Activated CD4-positive, alpha-beta memory T cell treated with anti-CD3 and anti-CD28 coated beads for 36 hours (primary cell): ENCODE results near the gene TRMT10B. TPM values are rescaled to one million over a fixed set of nuclear protein-coding genes. Genes with fewer than 3 reads are reported as not detected.
A peak's percentile ranks its signal among the peaks of the same experiment; 100 is the strongest.
"Not testable (repeated sequence)": the region's sequence is repeated elsewhere in the genome, so short reads cannot be mapped to it uniquely, and the experiment has no call there.

ENCODE experiments used
- CTCF ChIA-PET: fragments of 350-600 bp; sonication (Branson Sonifier 250); formaldehyde crosslinking; loops from one replicate; lab custom pipeline; 2021; ENCODE audit warnings: antibody characterized with exemption, inconsistent platforms; lab: Charles Lee
- POLR2A ChIA-PET: fragments of 350-600 bp; sonication (Branson Sonifier 250); formaldehyde crosslinking; loops from one replicate; lab custom pipeline; 2021; ENCODE audit warnings: antibody characterized with exemption; lab: Charles Lee
- DNase-seq: peaks from one replicate; pipeline ENCODE4 v3.0.0-alpha.2; 2020
- H3K27ac Mint-ChIP-seq: one replicate; pipeline ENCODE4 v1.8.0; 2021; ENCODE audit warnings: mixed read lengths
- H3K27me3 Mint-ChIP-seq: one replicate; pipeline ENCODE4 v1.8.0; 2021; ENCODE audit warnings: mixed read lengths
- H3K36me3 Mint-ChIP-seq: one replicate; pipeline ENCODE4 v1.8.0; 2021; ENCODE audit warnings: mixed read lengths
- H3K4me1 Mint-ChIP-seq: one replicate; pipeline ENCODE4 v1.8.0; 2021; ENCODE audit warnings: low read depth, mixed read lengths
- H3K4me3 Mint-ChIP-seq: one replicate; pipeline ENCODE4 v1.8.0; 2021; ENCODE audit warnings: mild to moderate bottlenecking, mixed read lengths
- H3K9me3 Mint-ChIP-seq: one replicate; pipeline ENCODE4 v1.8.0; 2021; ENCODE audit warnings: mixed read lengths
- intact Hi-C: fragments of 100-400 bp; cut with micrococcal nuclease; formaldehyde crosslinking; loops from one replicate; pipeline ENCODE4 v1.15.1; 2023
- total RNA-seq, 2 experiments: library from RNA; stranded (reverse); gene quantifications; one replicate each; pipeline ENCODE4 v1.2.3, GENCODE V29; 2021

Gene TRMT10B
- total RNA-seq, 2 experiments from 2014 or later, result 8.7 to 11.5 TPM

DNA sequence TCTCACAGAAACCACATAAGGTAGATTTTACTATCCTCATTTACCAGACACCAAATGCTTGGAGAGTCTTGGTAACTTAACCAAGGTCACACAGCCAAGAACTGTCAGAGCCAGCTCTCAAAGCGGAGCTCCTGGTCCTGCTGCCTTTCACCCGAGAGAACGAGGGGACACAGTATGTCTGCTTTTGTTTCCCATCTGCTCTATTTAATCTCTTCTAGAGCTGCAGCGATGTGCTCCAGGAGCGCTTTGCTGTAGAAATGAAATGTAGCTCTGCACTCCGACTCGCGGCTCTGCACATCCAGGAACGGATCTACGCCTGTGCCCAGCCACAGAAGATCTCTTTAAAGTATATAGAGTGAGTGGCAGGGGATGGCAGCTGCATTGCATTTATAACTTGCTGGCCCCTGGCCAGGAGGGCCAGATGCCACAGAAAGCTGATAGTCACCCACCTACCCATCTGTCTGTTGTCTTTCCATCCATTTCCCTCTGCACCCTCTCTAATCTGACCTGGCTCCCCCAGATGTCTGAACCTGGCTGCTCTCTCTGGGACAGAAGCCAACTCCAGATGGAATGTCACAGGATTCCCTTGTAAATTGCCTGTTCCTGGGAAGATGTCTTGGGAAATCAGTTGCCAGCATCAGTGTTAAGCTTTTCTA, 21.4 kb upstream of the TRMT10B start:
- intact Hi-C loops, result no loop called here
- Mint-ChIP-seq H3K27ac (no peak overlapping the region), H3K4me1 (no peaks in the 10 kb centered on the region), H3K4me3 (no peak overlapping the region), H3K36me3 (no peaks in the 10 kb centered on the region), H3K27me3 (no peaks in the 10 kb centered on the region), H3K9me3 (no peaks in the 10 kb centered on the region)
- CTCF ChIA-PET, result interaction anchor here (1.1 to 2.4 kb wide), 2 partner anchors 13 to 81 kb away, joined by 3 to 9 read pairs; partner anchors contain the start of gene FRMPD1
- POLR2A ChIA-PET, result interaction anchor here (1.1 kb wide), 1 partner anchor 17 kb away, joined by 4 read pairs; no protein-coding TSS in a partner anchor
- DNase-seq, result no peak

GRCh38 chr9:37732952-37733351, 20.7 kb upstream of the TRMT10B start:
- intact Hi-C loops, result no loop called here
- ChIA-PET POLR2A (interaction anchor here (1.1 kb wide), 1 partner anchor 17 kb away, joined by 4 read pairs; no protein-coding TSS in a partner anchor), CTCF (interaction anchor here (1.1 to 2.4 kb wide), 2 partner anchors 13 to 82 kb away, joined by 3 to 9 read pairs; partner anchors contain the start of gene FRMPD1)
- Mint-ChIP-seq H3K9me3 (no peaks in the 10 kb centered on the region), H3K27ac (no peak overlapping the region), H3K4me1 (no peaks in the 10 kb centered on the region), H3K4me3 (no peak overlapping the region), H3K27me3 (no peaks in the 10 kb centered on the region), H3K36me3 (no peaks in the 10 kb centered on the region)
- DNase-seq, result no peak

- no peaks in the 10 kb centered on the region for H3K36me3 Mint-ChIP-seq
- H3K27me3 Mint-ChIP-seq, result no peaks in the 10 kb centered on the region
- intact Hi-C loops, result no loop called here
- H3K4me3 Mint-ChIP-seq, result no peak overlapping the region
- no peaks in the 10 kb centered on the region for H3K9me3 Mint-ChIP-seq
- CTCF ChIA-PET, result no interaction called here
- DNase-seq, result no peak
- POLR2A ChIA-PET, result no interaction called here
- no peak overlapping the region for H3K27ac Mint-ChIP-seq
- H3K4me1 Mint-ChIP-seq, result no peaks in the 10 kb centered on the region
Measured at GRCh38 chr9:37739222-37739621, 14.4 kb upstream of the TRMT10B start.

DNA sequence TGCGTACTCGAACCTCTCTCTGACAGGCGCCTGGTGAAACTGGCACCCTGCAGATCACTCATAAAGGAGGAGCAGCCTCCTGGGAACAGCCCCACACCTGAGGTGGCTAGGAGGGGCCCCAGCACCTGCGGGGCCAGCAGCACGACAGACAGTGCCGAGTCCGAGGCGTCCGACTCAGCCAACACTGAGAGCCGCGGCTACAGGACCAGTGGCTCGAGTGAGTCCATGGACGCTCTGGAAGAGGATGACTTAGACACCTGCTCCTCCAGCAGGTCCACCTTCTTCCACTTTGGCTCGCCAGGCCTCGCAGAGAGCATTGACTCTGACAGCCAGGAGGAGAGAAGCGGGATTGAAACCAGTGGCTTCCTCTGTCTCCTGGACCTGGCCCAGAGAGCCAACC, 13.5 kb upstream of the TRMT10B start:
- Mint-ChIP-seq H3K27ac (no peak overlapping the region), H3K4me3 (no peak overlapping the region), H3K4me1 (no peaks in the 10 kb centered on the region), H3K27me3 (no peaks in the 10 kb centered on the region), H3K9me3 (no peaks in the 10 kb centered on the region), H3K36me3 (no peaks in the 10 kb centered on the region)
- no peak for DNase-seq
- ChIA-PET POLR2A (no interaction called here), CTCF (no interaction called here)
- intact Hi-C loops, result no loop called here

- H3K4me3 Mint-ChIP-seq, result no peak overlapping the region
- no peaks in the 10 kb centered on the region for H3K27me3 Mint-ChIP-seq
- intact Hi-C loops, result no loop called here
- H3K4me1 Mint-ChIP-seq, result no peaks in the 10 kb centered on the region
- H3K9me3 Mint-ChIP-seq, result no peaks in the 10 kb centered on the region
- no peak overlapping the region for H3K27ac Mint-ChIP-seq
- no peaks in the 10 kb centered on the region for H3K36me3 Mint-ChIP-seq
- POLR2A ChIA-PET, result no interaction called here
- no peak for DNase-seq
- CTCF ChIA-PET, result no interaction called here
Measured at GRCh38 chr9:37740631-37741328, 12.8 kb upstream of the TRMT10B start.

DNA sequence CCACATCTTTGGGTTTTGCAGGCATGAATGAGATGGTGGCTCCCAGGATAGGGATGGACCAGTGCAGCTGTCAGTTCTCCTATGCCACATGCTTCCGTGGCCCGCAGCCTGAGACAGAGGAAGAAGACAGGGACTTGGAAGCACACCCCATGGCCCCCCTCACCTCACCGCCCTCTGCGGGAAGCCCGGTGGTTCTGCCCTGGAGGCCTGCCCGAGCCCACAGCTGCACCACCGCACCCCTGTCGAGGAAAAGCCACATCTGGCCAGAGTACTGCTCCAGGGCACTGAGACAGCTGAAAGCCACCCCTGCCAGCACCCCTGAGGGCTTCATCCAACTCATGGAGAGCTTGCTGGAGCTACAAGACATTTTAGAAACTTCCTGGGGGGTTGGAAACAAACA, 7.6 kb upstream of the TRMT10B start:
- DNase-seq, result no peak
- Mint-ChIP-seq H3K4me1 (no peaks in the 10 kb centered on the region), H3K4me3 (no peak overlapping the region), H3K27ac (no peak overlapping the region), H3K36me3 (no peaks in the 10 kb centered on the region), H3K9me3 (no peaks in the 10 kb centered on the region), H3K27me3 (no peaks in the 10 kb centered on the region)
- CTCF ChIA-PET, result interaction anchor here (1.8 kb wide), 1 partner anchor 13 kb away, joined by 9 read pairs; no protein-coding TSS in a partner anchor
- intact Hi-C loops, result no loop called here
- POLR2A ChIA-PET, result no interaction called here

DNA sequence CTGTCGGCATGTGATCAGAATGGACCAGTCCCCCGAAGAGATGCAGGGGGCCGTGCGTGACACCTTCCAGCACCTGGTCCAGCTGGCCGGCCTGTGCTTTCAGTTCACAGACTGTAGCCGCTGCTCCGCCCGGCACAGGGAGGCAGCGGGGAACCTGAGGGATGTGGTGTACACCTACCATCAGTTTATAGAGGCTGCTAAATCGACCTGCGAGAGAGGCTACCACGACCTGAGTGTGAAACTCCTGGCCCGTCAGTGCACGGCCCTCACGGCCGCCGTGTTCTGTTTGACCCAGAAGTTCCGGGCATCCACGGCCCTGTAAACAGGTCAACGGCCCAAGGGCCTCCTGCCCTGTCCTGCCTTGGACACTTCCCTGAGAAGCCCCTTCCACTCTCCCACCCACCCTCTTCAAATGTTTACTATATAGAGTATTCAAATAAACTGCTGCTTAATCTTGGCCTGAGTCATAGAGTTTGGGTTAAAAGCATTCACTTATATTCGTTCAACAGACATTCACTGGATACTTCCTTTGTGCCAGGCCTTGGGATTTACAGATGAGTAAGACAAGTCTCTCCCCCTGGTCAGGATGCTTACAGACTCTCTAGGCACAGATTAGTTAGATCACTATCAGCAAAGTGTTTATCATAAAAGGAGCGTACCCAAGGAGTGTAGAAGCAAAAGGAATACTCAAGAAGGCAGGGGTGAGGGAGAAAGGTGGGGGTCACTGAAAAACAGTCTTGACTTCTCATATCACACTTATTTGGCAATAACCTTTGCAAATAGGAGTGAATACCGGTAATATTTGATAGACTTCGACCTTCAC, 6.9 kb upstream of the TRMT10B start:
- H3K4me1 Mint-ChIP-seq, result no peaks in the 10 kb centered on the region
- no peak for DNase-seq
- no peak overlapping the region for H3K27ac Mint-ChIP-seq
- no peaks in the 10 kb centered on the region for H3K36me3 Mint-ChIP-seq
- no peaks in the 10 kb centered on the region for H3K9me3 Mint-ChIP-seq
- H3K4me3 Mint-ChIP-seq, result no peak overlapping the region
- ChIA-PET CTCF (interaction anchor here (0.8 to 1.8 kb wide), 5 partner anchors 14 to 639 kb away, joined by 3 to 9 read pairs (median 3); no protein-coding TSS in a partner anchor), POLR2A (no interaction called here)
- intact Hi-C loops, result no loop called here
- no peaks in the 10 kb centered on the region for H3K27me3 Mint-ChIP-seq

DNA sequence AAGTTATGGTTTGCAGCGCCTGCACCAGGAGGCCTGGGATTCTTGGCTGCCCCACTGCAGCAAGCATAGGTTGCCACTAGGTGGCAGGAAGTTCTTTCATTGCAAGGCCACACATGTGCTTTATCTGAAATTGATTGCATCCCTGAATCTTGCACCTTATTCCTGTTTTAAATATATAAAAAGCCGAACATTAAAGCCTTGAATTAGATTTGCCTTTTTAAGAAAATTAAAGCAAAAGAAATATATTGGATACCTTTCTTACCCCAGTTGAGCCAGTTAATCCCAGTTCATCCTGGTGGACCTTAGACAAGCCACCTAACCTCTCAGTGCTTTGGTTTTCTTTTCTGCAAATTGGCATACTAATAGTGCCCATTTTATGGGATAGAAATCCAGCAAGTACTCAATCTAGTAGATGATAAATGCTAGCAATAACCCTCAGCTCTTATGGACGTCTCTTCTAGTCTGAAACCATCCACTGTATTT, 6.3 kb upstream of the TRMT10B start:
- Mint-ChIP-seq H3K36me3 (no peaks in the 10 kb centered on the region), H3K9me3 (no peaks in the 10 kb centered on the region), H3K4me3 (no peak overlapping the region), H3K27ac (no peak overlapping the region), H3K4me1 (no peaks in the 10 kb centered on the region), H3K27me3 (no peaks in the 10 kb centered on the region)
- peak; percentile 73 for DNase-seq
- ChIA-PET CTCF (interaction anchor here (0.8 to 1.6 kb wide), 4 partner anchors 42 to 638 kb away, joined by 3 read pairs; no protein-coding TSS in a partner anchor), POLR2A (no interaction called here)
- intact Hi-C loops, result no loop called here

DNA sequence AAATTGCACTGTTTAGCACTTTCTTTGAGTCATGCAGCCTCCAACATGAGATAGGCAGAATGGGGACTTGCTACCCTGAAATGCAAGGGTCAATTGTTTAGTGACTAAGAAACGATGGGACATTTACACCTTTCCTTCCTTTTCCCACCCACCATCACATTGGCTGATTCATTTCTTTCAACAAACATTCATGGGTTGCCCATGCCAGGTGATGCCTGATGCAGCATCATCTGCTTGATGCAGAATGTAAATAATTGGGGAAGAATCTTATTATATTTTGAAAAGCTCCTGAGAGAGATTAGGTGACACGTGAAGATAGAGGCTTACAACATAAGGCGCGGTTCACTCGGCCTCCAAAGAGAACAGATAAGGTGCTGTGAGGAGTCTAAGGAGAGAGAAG, 4.5 kb upstream of the TRMT10B start:
- no peak overlapping the region for H3K27ac Mint-ChIP-seq
- no peaks in the 10 kb centered on the region for H3K27me3 Mint-ChIP-seq
- no peaks in the 10 kb centered on the region for H3K9me3 Mint-ChIP-seq
- no peak overlapping the region for H3K4me3 Mint-ChIP-seq
- DNase-seq, result no peak
- CTCF ChIA-PET, result interaction anchor here (0.6 to 1.2 kb wide), 3 partner anchors 20 to 300 kb away, joined by 3 to 4 read pairs (median 4); no protein-coding TSS in a partner anchor
- intact Hi-C loops, result no loop called here
- H3K4me1 Mint-ChIP-seq, result peaks cover 10% of the 10 kb centered on the region
- no peaks in the 10 kb centered on the region for H3K36me3 Mint-ChIP-seq
- POLR2A ChIA-PET, result interaction anchor here (1.1 kb wide), 1 partner anchor 157 kb away, joined by 3 read pairs; the partner anchor contains the start of gene TOMM5

DNA sequence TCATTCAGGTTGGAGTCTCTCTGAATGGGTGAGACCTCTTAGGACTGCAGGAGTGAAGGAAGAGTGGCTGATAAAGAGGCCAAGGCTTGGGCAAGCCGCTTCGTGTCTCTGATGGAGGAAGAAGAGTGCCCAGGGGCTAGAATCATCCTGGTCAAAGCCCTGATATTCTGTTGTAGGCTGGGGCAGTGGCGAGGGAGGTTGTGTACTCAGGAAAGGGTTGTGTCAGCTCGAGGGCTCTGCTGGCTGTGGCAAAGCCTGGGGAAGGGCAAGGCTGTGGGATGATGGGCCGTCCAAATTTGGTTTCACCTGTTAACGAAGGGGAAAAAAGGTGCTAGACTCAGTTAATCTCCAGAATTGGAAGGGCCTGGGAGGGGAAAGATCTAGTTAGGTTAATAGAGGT, 2.4 kb upstream of the TRMT10B start:
- ChIA-PET POLR2A (no interaction called here), CTCF (no interaction called here)
- no peaks in the 10 kb centered on the region for H3K9me3 Mint-ChIP-seq
- DNase-seq, result no peak
- H3K4me1 Mint-ChIP-seq, result peaks cover 23% of the 10 kb centered on the region
- H3K36me3 Mint-ChIP-seq, result no peaks in the 10 kb centered on the region
- intact Hi-C loops, result loop anchor here (10.0 kb wide), 4 partner anchors 156 to 1176 kb away; partner anchors contain the start of genes MELK, POLR1E, SHB and TOMM5
- H3K27ac Mint-ChIP-seq, result no peak overlapping the region
- no peaks in the 10 kb centered on the region for H3K27me3 Mint-ChIP-seq
- no peak overlapping the region for H3K4me3 Mint-ChIP-seq

- H3K36me3 Mint-ChIP-seq, H3K27me3 Mint-ChIP-seq, CTCF ChIA-PET, H3K27ac Mint-ChIP-seq, H3K9me3 Mint-ChIP-seq, H3K4me3 Mint-ChIP-seq, DNase-seq: not testable (repeated sequence)
- POLR2A ChIA-PET, result interaction anchor here (1.1 kb wide), 1 partner anchor 152 kb away, joined by 3 read pairs; no protein-coding TSS in a partner anchor
- intact Hi-C loops, result loop anchor here (10.0 kb wide), 4 partner anchors 157 to 1177 kb away; partner anchors contain the start of genes MELK, POLR1E, SHB and TOMM5
- peaks cover 23% of the 10 kb centered on the region for H3K4me1 Mint-ChIP-seq
Measured at GRCh38 chr9:37751704-37752103, 1.9 kb upstream of the TRMT10B start.
